GM12878 (cell line): ENCODE data around the gene KCNAB2. TPM values are rescaled to one million over a fixed set of nuclear protein-coding genes. Genes with fewer than 3 reads are reported as not detected.

Experiments
- ATAC-seq: fragments of 200-7000 bp; cut with Tn5 transposase; 3 replicates; pipeline ENCODE4 v1.9.1; 2020; ENCODE audit warnings: mild to moderate bottlenecking, moderate library complexity
- BruUV-seq: library from RNA; stranded (reverse); fragments of 400-500 nt; replicated peaks from 2 replicates; lab custom pipeline; 2021; lab: Mats Ljungman, UMichigan
- CTCF ChIA-PET: fragments of 300-600 bp; sonication (Branson Sonifier 250); formaldehyde crosslinking; extraction: SDS; loops from one replicate; lab custom pipeline; 2021; ENCODE audit warnings: inconsistent platforms; lab: Yijun Ruan, JAX
- POLR2A ChIA-PET: fragments of 350-600 bp; formaldehyde crosslinking; extraction: SDS; loops from one replicate; lab custom pipeline; 2021; ENCODE audit warnings: inconsistent platforms; lab: Charles Lee
- RAD21 ChIA-PET: fragments of 300-600 bp; sonication (Branson Sonifier 250); formaldehyde crosslinking; loops from one replicate; lab custom pipeline; 2023; ENCODE audit warnings: antibody characterized with exemption; ENCODE audit not compliant: unreplicated experiment; lab: Charles Lee
- SMC1A ChIA-PET: fragments of 300-600 bp; sonication (Branson Sonifier 250); formaldehyde crosslinking; loops from one replicate; lab custom pipeline; 2023; ENCODE audit not compliant: unreplicated experiment, uncharacterized antibody; lab: Charles Lee
- DNase-seq: peaks from one replicate; pipeline ENCODE4 v3.0.0-alpha.2; 2011; ENCODE audit warnings: low read depth, low spot score
- FAIRE-seq: peaks from 3 replicates; lab custom pipeline; 2011; peaks lifted over from hg19 to GRCh38; lab: Jason Lieb, UNC
- H2AFZ ChIP-seq: 2 replicates; pipeline ENCODE4 v1.6.0; 2011; ENCODE audit warnings: low read depth, low read length, control low read depth; ENCODE audit not compliant: control insufficient read depth
- H3K27ac ChIP-seq: 2 replicates; pipeline ENCODE4 v1.5.1; 2011; ENCODE audit warnings: control low read depth; ENCODE audit not compliant: control insufficient read depth, insufficient read depth
- H3K27me3 ChIP-seq, 2 experiments: replicated peaks in 1 of 2; 2 replicates each; pipeline versions ENCODE4 v1.6.0 to v1.6.1; 2011; ENCODE audit warnings: low read length in 1 of 2; ENCODE audit not compliant: control insufficient read depth in 2 of 2, insufficient read depth in 2 of 2
- H3K36me3 ChIP-seq, 2 experiments: 2 replicates each; pipeline ENCODE4 v1.5.1; 2011; ENCODE audit warnings: low read length in 1 of 2; ENCODE audit not compliant: control insufficient read depth in 2 of 2, insufficient read depth in 2 of 2
- H3K4me1 ChIP-seq: 2 replicates; pipeline ENCODE4 v1.6.1; 2011; ENCODE audit warnings: mild to moderate bottlenecking, low read length, moderate library complexity, mixed read lengths; ENCODE audit not compliant: control insufficient read depth, insufficient read depth
- H3K4me2 ChIP-seq: 2 replicates; pipeline ENCODE4 v1.6.0; 2011; ENCODE audit warnings: control low read depth; ENCODE audit not compliant: control insufficient read depth, insufficient read depth
- H3K4me3 ChIP-seq: fragments of 200-600 bp; sonication (generic); 2 replicates; pipeline ENCODE4 v1.5.1; 2016
- H3K79me2 ChIP-seq: 2 replicates; pipeline ENCODE4 v1.6.0; 2011; ENCODE audit warnings: low read length; ENCODE audit not compliant: control insufficient read depth, insufficient read depth
- H3K9ac ChIP-seq: 2 replicates; pipeline ENCODE4 v1.8.0; 2011; ENCODE audit warnings: low read length, control low read depth, mixed read lengths; ENCODE audit not compliant: control insufficient read depth, insufficient read depth
- H3K9me3 ChIP-seq: replicated peaks from 3 replicates; pipeline ENCODE4 v1.5.1; 2011; ENCODE audit warnings: mild to moderate bottlenecking, low read length; ENCODE audit not compliant: control insufficient read depth, insufficient read depth
- H4K20me1 ChIP-seq: 2 replicates; pipeline ENCODE4 v1.6.0; 2011; ENCODE audit not compliant: control insufficient read depth, insufficient read depth
- MTA3 ChIP-seq: IDR thresholded peaks from 2 replicates; pipeline ENCODE4 v1.6.1; 2012; ENCODE audit warnings: low read length, inconsistent platforms, borderline replicate concordance
- NFIC ChIP-seq: IDR thresholded peaks from 2 replicates; pipeline ENCODE4 v1.6.1; 2012; ENCODE audit warnings: low read depth, mild to moderate bottlenecking, inconsistent platforms, low read length, moderate library complexity
- NFXL1 ChIP-seq: fragments of 450-650 bp; IDR thresholded peaks from 2 replicates; pipeline ENCODE4 v1.6.1; 2017; ENCODE audit warnings: antibody characterized with exemption, mild to moderate bottlenecking, borderline replicate concordance
- NRF1 ChIP-seq: conservative IDR thresholded peaks from 2 replicates; pipeline ENCODE4 v1.6.1; 2011; ENCODE audit warnings: mild to moderate bottlenecking, low read depth, low read length, improper control_type of control experiment
- PAX8 ChIP-seq: fragments of 450-650 bp; IDR thresholded peaks from 2 replicates; pipeline ENCODE4 v1.6.1; 2017; ENCODE audit warnings: mild to moderate bottlenecking, moderate library complexity
- RAD51 ChIP-seq: fragments of 450-650 bp; IDR thresholded peaks from 2 replicates; pipeline ENCODE4 v1.6.1; 2016; ENCODE audit warnings: moderate library complexity, mild to moderate bottlenecking, inconsistent platforms
- SPI1 ChIP-seq: IDR thresholded peaks from 2 replicates; pipeline ENCODE4 v1.6.1; 2011; ENCODE audit warnings: low read depth, mild to moderate bottlenecking, low read length, moderate library complexity, borderline replicate concordance; ENCODE audit not compliant: insufficient read depth
- SREBF1 ChIP-seq: IDR thresholded peaks from 2 replicates; pipeline ENCODE4 v1.6.1; 2012; ENCODE audit warnings: mild to moderate bottlenecking, low read length
- WGBS: methylation state at CpG from one replicate; pipeline ENCODE4 v1.1.6; 2016; ENCODE audit warnings: low lambda C conversion rate; ENCODE audit not compliant: insufficient replicate concordance, insufficient coverage; ENCODE audit errors: missing lambda C conversion rate; 5-methylcytosine and 5-hydroxymethylcytosine counted together
- in situ Hi-C: fragments of 300-500 bp; cut with MboI; formaldehyde crosslinking; loops from 9 replicates; pipeline ENCODE4 v1.14.3; 2018; ENCODE audit warnings: mixed read lengths
- intact Hi-C: fragments of 100-400 bp; cut with micrococcal nuclease; formaldehyde crosslinking; loops from one replicate; pipeline ENCODE4 v1.14.2; 2022; ENCODE audit not compliant: unreplicated experiment
- polyA plus RNA-seq, 11 experiments: library from polyadenylated mRNA; depleted of rRNA in 4 of 11; unstranded in 6 of 11; stranded (reverse) in 5 of 11; fragments of >200 nt; fragmentation: Nextera tagmentation in 4 of 11; fragmentation: Illumina TruSeq in 1 of 11; extraction: Ambion mirVana in 4 of 11; extraction: Trizol in 1 of 11; gene quantifications; 1 replicate in 1 of 11; 2 replicates in 10 of 11; pipeline versions ENCODE4 v1.2.1 to v1.2.3, GENCODE V29; 2011 to 2016; ENCODE audit warnings: inconsistent platforms in 2 of 11, missing spikeins in 2 of 11, low read depth in 1 of 11
- total RNA-seq, 4 experiments: library from RNA; depleted of rRNA in 3 of 4; stranded (reverse); fragments of >200 nt in 3 of 4; fragmentation: Illumina TruSeq in 1 of 4; extraction: Trizol in 1 of 4; gene quantifications; 2 replicates each; pipeline versions ENCODE4 v1.2.1 to v1.2.3, GENCODE V29; 2013 to 2021
- TF ChIP-seq, protein P1 (sequence below): fragments of 150-350 bp; IDR thresholded peaks from 2 replicates; pipeline ENCODE4 v1.6.1; 2014; ENCODE audit warnings: mild to moderate bottlenecking, low read depth, low read length
- TF ChIP-seq, protein P2 (sequence below): fragments of 450-650 bp; formaldehyde crosslinking; IDR thresholded peaks from 2 replicates; pipeline ENCODE4 v1.5.0; 2022; ENCODE audit warnings: mild to moderate bottlenecking, missing genetic modification characterization
- TF ChIP-seq, protein P3 (sequence below): IDR thresholded peaks from 2 replicates; pipeline ENCODE4 v1.6.1; 2011; ENCODE audit warnings: mild to moderate bottlenecking, low read depth, low read length, moderate library complexity; ENCODE audit not compliant: insufficient replicate concordance
- TF ChIP-seq, protein P4 (sequence below): fragments of 450-650 bp; IDR thresholded peaks from 2 replicates; pipeline ENCODE4 v1.6.1; 2016; ENCODE audit warnings: mild to moderate bottlenecking

Gene KCNAB2
- total and polyA plus RNA-seq, 10 of the 15 experiments (the other 5 are each of a cell fraction or from before 2014, with no cell fraction given), result 2.9 to 123 (median 62.4) TPM

DNA sequence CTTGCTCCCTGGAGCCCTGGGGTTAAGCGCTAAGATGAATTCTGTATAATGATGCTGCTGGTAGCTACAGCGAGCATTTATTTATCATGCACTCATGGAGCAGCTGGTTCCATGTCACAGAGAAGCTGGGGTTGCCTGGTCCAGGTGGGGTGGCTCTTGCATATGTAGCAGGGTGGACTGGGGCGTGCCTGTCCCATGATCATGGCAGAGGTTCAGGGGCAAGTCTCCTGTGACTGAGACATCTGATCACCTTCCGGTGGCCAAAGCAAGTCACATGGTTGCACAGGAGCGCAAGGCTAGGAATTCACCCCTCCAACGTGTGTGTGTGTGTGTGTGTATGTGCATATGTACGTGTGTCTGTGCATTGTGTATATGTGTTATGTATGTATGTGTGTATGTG, 15.6 kb upstream of the KCNAB2 start:
- peaks cover 27% of the 10 kb centered on the region for H3K4me1 ChIP-seq
- ChIA-PET POLR2A (no interaction called here), RAD21 (no interaction called here), CTCF (interaction anchor here (1.3 to 1.8 kb wide), 2 partner anchors 36 to 39 kb away, joined by 3 to 7 read pairs; no protein-coding TSS in a partner anchor), SMC1A (interaction anchor here (1.2 kb wide), 1 partner anchor 32 kb away, joined by 3 read pairs; no protein-coding TSS in a partner anchor)
- no peak overlapping the region for H2AFZ ChIP-seq
- no peak overlapping the region for H3K27ac ChIP-seq
- no peak overlapping the region for H3K9ac ChIP-seq
- in situ Hi-C loops (no loop called here), intact Hi-C loops (no loop called here)
- FAIRE-seq (no peak), ATAC-seq (no peak), DNase-seq (no peak)
- no peaks in the 10 kb centered on the region for H3K9me3 ChIP-seq
- TF ChIP-seq SREBF1 (no peak), PAX8 (no peak), MTA3 (no peak), NFXL1 (no peak), SPI1 (no peak), NRF1 (no peak), RAD51 (no peak), NFIC (no peak)
- TF ChIP-seq, protein P1, sequence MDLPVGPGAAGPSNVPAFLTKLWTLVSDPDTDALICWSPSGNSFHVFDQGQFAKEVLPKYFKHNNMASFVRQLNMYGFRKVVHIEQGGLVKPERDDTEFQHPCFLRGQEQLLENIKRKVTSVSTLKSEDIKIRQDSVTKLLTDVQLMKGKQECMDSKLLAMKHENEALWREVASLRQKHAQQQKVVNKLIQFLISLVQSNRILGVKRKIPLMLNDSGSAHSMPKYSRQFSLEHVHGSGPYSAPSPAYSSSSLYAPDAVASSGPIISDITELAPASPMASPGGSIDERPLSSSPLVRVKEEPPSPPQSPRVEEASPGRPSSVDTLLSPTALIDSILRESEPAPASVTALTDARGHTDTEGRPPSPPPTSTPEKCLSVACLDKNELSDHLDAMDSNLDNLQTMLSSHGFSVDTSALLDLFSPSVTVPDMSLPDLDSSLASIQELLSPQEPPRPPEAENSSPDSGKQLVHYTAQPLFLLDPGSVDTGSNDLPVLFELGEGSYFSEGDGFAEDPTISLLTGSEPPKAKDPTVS, result no peak
- TF ChIP-seq, protein P2, sequence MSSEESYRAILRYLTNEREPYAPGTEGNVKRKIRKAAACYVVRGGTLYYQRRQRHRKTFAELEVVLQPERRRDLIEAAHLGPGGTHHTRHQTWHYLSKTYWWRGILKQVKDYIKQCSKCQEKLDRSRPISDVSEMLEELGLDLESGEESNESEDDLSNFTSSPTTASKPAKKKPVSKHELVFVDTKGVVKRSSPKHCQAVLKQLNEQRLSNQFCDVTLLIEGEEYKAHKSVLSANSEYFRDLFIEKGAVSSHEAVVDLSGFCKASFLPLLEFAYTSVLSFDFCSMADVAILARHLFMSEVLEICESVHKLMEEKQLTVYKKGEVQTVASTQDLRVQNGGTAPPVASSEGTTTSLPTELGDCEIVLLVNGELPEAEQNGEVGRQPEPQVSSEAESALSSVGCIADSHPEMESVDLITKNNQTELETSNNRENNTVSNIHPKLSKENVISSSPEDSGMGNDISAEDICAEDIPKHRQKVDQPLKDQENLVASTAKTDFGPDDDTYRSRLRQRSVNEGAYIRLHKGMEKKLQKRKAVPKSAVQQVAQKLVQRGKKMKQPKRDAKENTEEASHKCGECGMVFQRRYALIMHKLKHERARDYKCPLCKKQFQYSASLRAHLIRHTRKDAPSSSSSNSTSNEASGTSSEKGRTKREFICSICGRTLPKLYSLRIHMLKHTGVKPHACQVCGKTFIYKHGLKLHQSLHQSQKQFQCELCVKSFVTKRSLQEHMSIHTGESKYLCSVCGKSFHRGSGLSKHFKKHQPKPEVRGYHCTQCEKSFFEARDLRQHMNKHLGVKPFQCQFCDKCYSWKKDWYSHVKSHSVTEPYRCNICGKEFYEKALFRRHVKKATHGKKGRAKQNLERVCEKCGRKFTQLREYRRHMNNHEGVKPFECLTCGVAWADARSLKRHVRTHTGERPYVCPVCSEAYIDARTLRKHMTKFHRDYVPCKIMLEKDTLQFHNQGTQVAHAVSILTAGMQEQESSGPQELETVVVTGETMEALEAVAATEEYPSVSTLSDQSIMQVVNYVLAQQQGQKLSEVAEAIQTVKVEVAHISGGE (CRISPR knock-in tag), result no peak
- TF ChIP-seq, protein P3, sequence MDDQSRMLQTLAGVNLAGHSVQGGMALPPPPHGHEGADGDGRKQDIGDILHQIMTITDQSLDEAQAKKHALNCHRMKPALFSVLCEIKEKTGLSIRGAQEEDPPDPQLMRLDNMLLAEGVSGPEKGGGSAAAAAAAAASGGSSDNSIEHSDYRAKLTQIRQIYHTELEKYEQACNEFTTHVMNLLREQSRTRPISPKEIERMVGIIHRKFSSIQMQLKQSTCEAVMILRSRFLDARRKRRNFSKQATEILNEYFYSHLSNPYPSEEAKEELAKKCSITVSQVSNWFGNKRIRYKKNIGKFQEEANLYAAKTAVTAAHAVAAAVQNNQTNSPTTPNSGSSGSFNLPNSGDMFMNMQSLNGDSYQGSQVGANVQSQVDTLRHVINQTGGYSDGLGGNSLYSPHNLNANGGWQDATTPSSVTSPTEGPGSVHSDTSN, result no peak
- TF ChIP-seq, protein P4, sequence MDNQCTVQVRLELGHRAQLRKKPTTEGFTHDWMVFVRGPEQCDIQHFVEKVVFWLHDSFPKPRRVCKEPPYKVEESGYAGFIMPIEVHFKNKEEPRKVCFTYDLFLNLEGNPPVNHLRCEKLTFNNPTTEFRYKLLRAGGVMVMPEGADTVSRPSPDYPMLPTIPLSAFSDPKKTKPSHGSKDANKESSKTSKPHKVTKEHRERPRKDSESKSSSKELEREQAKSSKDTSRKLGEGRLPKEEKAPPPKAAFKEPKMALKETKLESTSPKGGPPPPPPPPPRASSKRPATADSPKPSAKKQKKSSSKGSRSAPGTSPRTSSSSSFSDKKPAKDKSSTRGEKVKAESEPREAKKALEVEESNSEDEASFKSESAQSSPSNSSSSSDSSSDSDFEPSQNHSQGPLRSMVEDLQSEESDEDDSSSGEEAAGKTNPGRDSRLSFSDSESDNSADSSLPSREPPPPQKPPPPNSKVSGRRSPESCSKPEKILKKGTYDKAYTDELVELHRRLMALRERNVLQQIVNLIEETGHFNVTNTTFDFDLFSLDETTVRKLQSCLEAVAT, result no peak
- no peak overlapping the region for H3K4me3 ChIP-seq
- no peaks in the 10 kb centered on the region for H3K27me3 ChIP-seq
- H3K4me2 ChIP-seq, result 0 out of 2 replicates have a peak overlapping the region, but pooled peaks have one; percentile 49
- peaks cover 6 to 11% of the 10 kb centered on the region in 2 experiments for H3K36me3 ChIP-seq
- no TSS peak for BruUV-seq
- peaks cover 11% of the 10 kb centered on the region for H4K20me1 ChIP-seq
- WGBS, result 85% methylated on average over 7 of the region's 7 CpGs
- peaks cover 86% of the 10 kb centered on the region for H3K79me2 ChIP-seq
